AG10803 (cell line): ENCODE results near the gene NXN.
A peak's percentile ranks its signal among the peaks of the same experiment; 100 is the strongest.

ENCODE experiments used
- DNase-seq: peaks from one replicate; pipeline ENCODE4 v3.0.0; 2010; ENCODE audit warnings: low read depth
- H3K4me3 ChIP-seq: 2 replicates; pipeline ENCODE4 v1.5.1; 2011; ENCODE audit warnings: mild to moderate bottlenecking, low read length, control low read depth
- CTCF ChIP-seq: conservative IDR thresholded peaks from 2 replicates; pipeline ENCODE4 v1.5.1; 2011; ENCODE audit warnings: mild to moderate bottlenecking, low read length, control low read depth, inconsistent platforms

The NXN gene

GRCh38 chr17:784143-784542 is 195.4 kb downstream of the NXN start:
- TF ChIP-seq CTCF = no peak
- H3K4me3 ChIP-seq = no peak overlapping the region

GRCh38 chr17:781805-782731 is 197.5 kb downstream of the NXN start, which contains the start of the genes GLOD4 and MRM3:
TSS of gene GLOD4 (minus strand) at chr17:782280. CDS start at chr17:782255, 25 bp downstream.
TSS of gene MRM3 (plus strand) at chr17:782353. CDS start at chr17:782379, 26 bp downstream.
- TF ChIP-seq CTCF = no peak
- DNase-seq = peak; percentile 82
- H3K4me3 ChIP-seq = peak within 1 kb of the TSS; percentile 99

More at GRCh38 chr17:784143-784542, 195.4 kb downstream of the NXN start:
- no peak for DNase-seq

- DNase-seq = no peak
- TF ChIP-seq CTCF = no peak
- no peak overlapping the region for H3K4me3 ChIP-seq
Observed at GRCh38 chr17:778096-778495, 201.5 kb downstream of the NXN start.

- no peak for DNase-seq
- TF ChIP-seq CTCF = no peak
- H3K4me3 ChIP-seq = no peak overlapping the region
Observed at GRCh38 chr17:774313-774584, 205.3 kb downstream of the NXN start.

GRCh38 chr17:773467-774312 is 205.9 kb downstream of the NXN start:
- no peak for DNase-seq
- TF ChIP-seq CTCF = no peak
- H3K4me3 ChIP-seq = no peak overlapping the region

GRCh38 chr17:773016-773415 is 206.6 kb downstream of the NXN start:
- no peak for DNase-seq
- no peak overlapping the region for H3K4me3 ChIP-seq
- no peak for TF ChIP-seq CTCF

GRCh38 chr17:767076-767475 is 212.5 kb downstream of the NXN start:
- no peak overlapping the region for H3K4me3 ChIP-seq
- TF ChIP-seq CTCF = no peak
- DNase-seq = no peak
